K562 (cell line): Measurements from ENCODE around the gene PLGRKT. TPM values are rescaled to one million over a fixed set of nuclear protein-coding genes. Genes with fewer than 3 reads are reported as not detected.

Source experiments
- CBX5 ChIP-seq: IDR thresholded peaks from 2 replicates; pipeline ENCODE4 v1.6.1; 2014; ENCODE audit warnings: low read depth, borderline replicate concordance
- ELK1 ChIP-seq: sonication (generic); formaldehyde crosslinking; IDR thresholded peaks from 2 replicates; pipeline ENCODE4 v1.8.1; 2022; ENCODE audit warnings: missing genetic modification reagents
- FUS ChIP-seq: fragments of 200-400 bp; formaldehyde crosslinking; optimal IDR thresholded peaks from 2 replicates; pipeline ENCODE3; 2017; ENCODE audit warnings: low read depth, low read length
- MED1 ChIP-seq: sonication (generic); formaldehyde crosslinking; IDR thresholded peaks from 2 replicates; pipeline ENCODE4 v1.8.1; 2023; ENCODE audit warnings: missing genetic modification reagents, borderline replicate concordance
- NONO ChIP-seq, 2 experiments: fragments of 200-400 bp in 1 of 2; fragments of 450-650 bp in 1 of 2; formaldehyde crosslinking in 1 of 2; IDR thresholded peaks; 2 replicates each; pipeline ENCODE4 v1.6.1; 2017; ENCODE audit warnings: low read depth in 2 of 2, mild to moderate bottlenecking in 2 of 2, moderate library complexity in 2 of 2, low read length in 1 of 2
- PHF8 ChIP-seq: fragments of 200-600 bp; sonication (generic); IDR thresholded peaks from 2 replicates; pipeline ENCODE4 v1.6.1; 2012; ENCODE audit warnings: mixed run types, mild to moderate bottlenecking, inconsistent platforms, low read length, moderate library complexity, borderline replicate concordance
- TEAD4 ChIP-seq, 2 experiments: sonication (generic) in 1 of 2; formaldehyde crosslinking in 1 of 2; IDR thresholded peaks; 2 replicates each; pipeline versions ENCODE4 v1.6.1 to v1.8.0; 2012 to 2022; ENCODE audit warnings: borderline replicate concordance in 1 of 2, inconsistent platforms in 1 of 2, low read length in 1 of 2, mild to moderate bottlenecking in 1 of 2, missing genetic modification reagents in 1 of 2
- TOE1 ChIP-seq, 2 experiments: fragments of 450-650 bp in 1 of 2; sonication (generic) in 1 of 2; formaldehyde crosslinking in 1 of 2; IDR thresholded peaks; 2 replicates each; pipeline versions ENCODE4 v1.7.1 to v1.8.0; 2016 to 2022; ENCODE audit warnings: borderline replicate concordance in 2 of 2, mild to moderate bottlenecking in 2 of 2, antibody characterized with exemption in 1 of 2, inconsistent platforms in 1 of 2, low read depth in 1 of 2, missing genetic modification reagents in 1 of 2, moderate library complexity in 1 of 2
- VEZF1 ChIP-seq: fragments of 200-800 bp; sonication (Bioruptor generic); IDR thresholded peaks from 2 replicates; pipeline ENCODE4 v1.6.1; 2017; ENCODE audit warnings: missing genetic modification characterization, missing compliant biosample characterization
- ZBTB40 ChIP-seq, 2 experiments: fragments of 450-650 bp in 1 of 2; sonication (generic) in 1 of 2; formaldehyde crosslinking in 1 of 2; IDR thresholded peaks; 2 replicates each; pipeline versions ENCODE4 v1.7.1 to v1.9.0; 2016 to 2022; ENCODE audit warnings: inconsistent platforms in 1 of 2, mild to moderate bottlenecking in 1 of 2, missing genetic modification reagents in 1 of 2
- ZNF644 ChIP-seq: fragments of 200-800 bp; sonication (Bioruptor generic); IDR thresholded peaks from 2 replicates; pipeline ENCODE4 v1.6.1; 2016; ENCODE audit warnings: low read depth, missing genetic modification characterization, missing compliant biosample characterization
- ZNF696 ChIP-seq: fragments of 250-450 bp; sonication (Bioruptor Pico); conservative IDR thresholded peaks from 2 replicates; pipeline ENCODE4 v1.4.0; 2020; ENCODE audit warnings: mild to moderate bottlenecking, moderate library complexity
- polyA plus RNA-seq, 8 experiments: library from polyadenylated mRNA; depleted of rRNA in 4 of 8; stranded (reverse) in 5 of 8; unstranded in 3 of 8; fragments of >200 nt; fragmentation: Nextera tagmentation in 2 of 8; fragmentation: Illumina TruSeq in 1 of 8; extraction: Ambion mirVana in 2 of 8; extraction: Trizol in 1 of 8; gene quantifications; 2 replicates each; pipeline versions ENCODE4 v1.2.1 to v1.2.3, GENCODE V29; 2011 to 2014; ENCODE audit warnings: inconsistent platforms in 1 of 8, missing spikeins in 1 of 8
- total RNA-seq, 7 experiments: library from RNA; depleted of rRNA in 6 of 7; stranded (reverse); fragments of >200 nt in 6 of 7; fragmentation: Illumina TruSeq in 2 of 7; extraction: Trizol in 2 of 7; gene quantifications; 2 replicates each; pipeline versions ENCODE4 v1.2.1 to v1.2.3, GENCODE V29; 2011 to 2021; ENCODE audit warnings: low replicate concordance in 1 of 7

Gene PLGRKT
- total and polyA plus RNA-seq, 9 of the 15 experiments (the other 6 are each of a cell fraction or from before 2014, with no cell fraction given): 4.7 to 13.8 (median 6.5) TPM

DNA sequence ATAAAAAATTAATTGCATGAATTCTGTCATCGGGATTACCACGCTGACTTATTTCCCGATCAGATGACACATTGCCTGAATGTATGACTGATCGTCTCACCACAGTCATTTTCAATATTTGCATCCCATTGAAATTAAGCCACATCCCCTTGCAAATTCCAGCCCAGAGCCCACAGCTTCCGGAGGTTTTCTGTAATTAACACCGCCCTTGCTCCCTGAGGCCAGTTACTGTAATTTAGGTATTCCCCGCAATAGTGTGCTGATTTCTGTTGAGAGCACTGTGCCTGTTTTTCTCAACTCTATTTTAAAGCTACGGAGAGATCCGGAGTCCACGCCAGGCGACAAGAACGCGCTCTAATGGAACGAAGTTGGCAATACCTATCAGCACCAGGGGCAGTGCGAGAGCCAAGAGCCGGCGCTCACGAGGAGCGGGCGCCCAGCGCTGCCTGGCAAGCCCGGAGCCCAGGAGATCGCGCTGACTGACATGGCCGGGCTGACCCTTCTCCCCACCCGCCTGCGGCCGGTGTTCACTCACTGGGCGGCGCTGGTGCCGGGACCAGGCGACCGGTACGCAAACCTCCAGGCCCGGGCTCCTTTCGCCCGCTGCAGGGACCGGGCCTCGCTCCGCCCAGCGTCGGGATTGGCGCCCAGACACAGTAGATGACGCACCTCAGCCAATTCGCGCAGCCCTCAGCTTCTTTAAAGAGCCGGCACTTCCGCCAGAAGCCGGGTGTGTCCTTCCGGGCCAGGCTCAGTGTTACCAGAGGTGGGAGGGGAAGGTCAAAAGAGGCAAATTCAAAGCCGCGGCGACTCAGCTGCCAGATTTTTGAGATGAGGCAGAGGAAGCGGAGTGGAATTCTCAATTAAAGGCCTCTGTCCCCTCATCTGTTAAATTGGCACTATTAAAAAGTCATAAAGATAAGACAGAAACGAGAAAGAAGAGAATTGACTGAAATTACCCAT is at the start of gene PLGRKT (continued):
- TF ChIP-seq ZNF644 (tag): no peak
- TF ChIP-seq NONO (IDR thresholded peaks at IDR 0.05; ENCODE audit: low read depth in 2 of 2, low read length in 1 of 2): no peak
- peak; percentile 27; the same call in 1 of the 2 replicates for TF ChIP-seq VEZF1
- peak; percentile 88 for TF ChIP-seq ZBTB40 (IDR thresholded peaks at IDR 0.05)
- TF ChIP-seq ZBTB40 (CRISPR knock-in tag; IDR thresholded peaks at IDR 0.05): no peak
- TF ChIP-seq TOE1 (IDR thresholded peaks at IDR 0.05; ENCODE audit: borderline replicate concordance): no peak
- no peak for TF ChIP-seq TOE1 (CRISPR knock-in tag; IDR thresholded peaks at IDR 0.05; ENCODE audit: borderline replicate concordance, low read depth)
- TF ChIP-seq ELK1 (CRISPR knock-in tag): no peak
- no peak for TF ChIP-seq ZNF696 (CRISPR knock-in tag)
- TF ChIP-seq TEAD4 (IDR thresholded peaks at IDR 0.05; ENCODE audit: low read length): no peak
- no peak for TF ChIP-seq TEAD4 (CRISPR knock-in tag; IDR thresholded peaks at IDR 0.05; ENCODE audit: borderline replicate concordance)
- TF ChIP-seq FUS: no peak
- no peak for TF ChIP-seq MED1 (CRISPR knock-in tag)
- TF ChIP-seq CBX5: no peak
- peak; percentile 68; the same call in 1 of the 2 replicates for TF ChIP-seq PHF8
